ENCODE measurements around the gene MBD5.

MBD5 gene

DNA sequence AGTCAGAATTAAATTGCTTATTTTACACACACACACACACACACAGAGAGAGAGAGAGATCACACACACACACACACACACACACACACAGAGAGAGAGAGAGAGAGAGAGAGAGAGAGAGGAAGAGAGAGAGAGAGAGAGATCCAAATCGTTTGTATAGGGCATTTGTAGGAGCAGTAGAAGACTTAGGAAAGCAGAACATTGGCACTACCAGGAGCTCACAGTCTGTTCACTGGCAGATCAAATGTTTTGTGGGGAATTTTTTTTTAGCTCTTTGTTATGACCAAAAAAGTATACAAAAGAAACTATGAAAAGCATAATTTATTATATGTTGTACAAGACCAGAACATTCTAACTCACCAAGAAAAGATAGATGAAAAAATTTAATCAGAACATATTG, 81.8 kb downstream of the MBD5 start:
- no peak for DNase-seq (ENCODE audit: low read depth in 1 of 2, low spot score in 1 of 2)
- in situ Hi-C loops (cut with HindIII; ENCODE audit: low pct_unique_long_range_greater_than_20kb, low sequenced_read_pairs), result no loop called here
- no peak for TF ChIP-seq JUND (IDR thresholded peaks at IDR 0.05; ENCODE audit: low read depth)

DNA sequence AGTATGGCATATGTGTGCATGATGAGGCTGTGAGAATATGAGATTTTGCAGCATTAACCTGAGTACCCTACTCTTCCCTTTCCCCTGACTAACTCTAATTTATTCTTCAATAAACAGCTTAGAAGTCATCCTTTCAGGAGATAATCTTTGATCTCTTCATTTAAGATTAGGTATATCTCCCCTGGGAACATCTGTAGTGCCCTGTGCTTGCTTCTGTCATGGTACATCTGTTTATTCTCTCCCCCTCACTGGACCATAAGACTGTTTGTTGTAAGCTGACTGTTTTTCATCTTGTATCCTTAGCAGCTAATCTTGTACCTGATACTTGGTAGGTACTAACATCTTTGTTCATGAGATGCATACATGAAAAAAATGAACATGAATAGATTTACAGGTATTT, 83.1 kb downstream of the MBD5 start:
- DNase-seq (ENCODE audit: low read depth in 1 of 2, low spot score in 1 of 2), result no peak
- in situ Hi-C loops (cut with HindIII; ENCODE audit: low pct_unique_long_range_greater_than_20kb, low sequenced_read_pairs), result no loop called here
- no peak for TF ChIP-seq JUND (IDR thresholded peaks at IDR 0.05; ENCODE audit: low read depth)

DNA sequence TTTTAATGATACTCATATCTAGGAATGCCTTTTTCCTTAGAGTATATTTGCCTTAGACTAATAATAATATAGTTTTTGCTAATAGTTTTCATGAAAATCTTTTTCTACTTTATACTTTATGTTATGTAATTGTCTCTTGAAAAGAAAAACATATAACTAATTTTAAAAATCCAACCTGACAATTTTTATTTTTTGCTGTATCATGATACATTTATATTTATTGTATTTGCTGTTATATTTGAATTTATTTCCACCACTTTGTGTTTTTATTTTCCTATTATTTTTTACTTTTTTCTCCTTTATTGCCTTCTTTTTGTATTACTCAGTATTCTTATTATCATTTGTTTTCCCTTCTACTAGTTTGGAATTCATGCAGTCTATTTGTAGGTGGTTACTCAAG, 85.4 kb downstream of the MBD5 start:
- in situ Hi-C loops (cut with HindIII; ENCODE audit: low pct_unique_long_range_greater_than_20kb, low sequenced_read_pairs), result no loop called here
- no peak for DNase-seq (ENCODE audit: low read depth in 1 of 2, low spot score in 1 of 2)

DNA sequence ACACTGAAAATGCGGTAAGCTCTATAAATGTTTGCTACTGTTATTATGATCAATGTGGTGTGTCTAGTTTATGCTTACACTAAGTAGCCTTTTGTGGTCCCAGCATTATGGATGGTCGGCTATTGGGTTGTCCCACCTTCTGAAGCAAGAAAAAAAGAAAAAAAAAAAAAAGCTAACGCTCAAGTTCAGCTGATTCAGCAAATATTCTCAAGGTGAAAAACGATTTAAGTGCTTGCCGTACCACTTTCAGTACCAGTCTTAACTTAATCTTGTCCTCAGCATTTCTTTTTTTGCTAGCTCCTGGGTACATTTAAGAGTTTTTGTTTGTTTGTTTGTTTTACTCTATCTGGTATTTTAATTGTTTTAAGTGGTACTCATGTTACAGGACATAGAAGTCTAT, 87.5 kb downstream of the MBD5 start:
- in situ Hi-C loops (cut with HindIII; ENCODE audit: low pct_unique_long_range_greater_than_20kb, low sequenced_read_pairs), result no loop called here
- no peak for DNase-seq (ENCODE audit: low read depth in 1 of 2, low spot score in 1 of 2)
- no peak for TF ChIP-seq JUND (IDR thresholded peaks at IDR 0.05; ENCODE audit: low read depth)

More for the DNA sequence above, 85.4 kb downstream of the MBD5 start:
- TF ChIP-seq JUND (IDR thresholded peaks at IDR 0.05; ENCODE audit: low read depth), result no peak

DNA sequence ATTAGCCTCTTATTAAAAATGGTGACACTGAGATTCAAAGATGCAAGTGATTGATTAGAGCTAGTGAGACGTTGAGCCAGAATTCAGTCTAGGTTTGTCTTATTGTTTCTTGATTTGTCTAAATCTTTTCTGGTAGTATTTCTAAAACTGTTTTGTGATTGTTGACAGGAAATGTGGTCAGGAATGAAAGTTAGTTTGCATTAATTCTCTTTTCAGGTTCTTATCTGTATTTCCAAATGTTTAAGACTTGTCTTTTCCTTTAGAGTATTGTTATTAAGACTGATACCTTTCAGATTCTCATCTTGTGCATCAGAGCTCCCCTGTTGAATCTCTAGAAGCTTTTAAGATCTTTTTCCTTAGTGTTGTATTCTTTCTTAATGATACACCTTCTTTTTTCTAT, 89.3 kb downstream of the MBD5 start:
- in situ Hi-C loops (cut with HindIII; ENCODE audit: low pct_unique_long_range_greater_than_20kb, low sequenced_read_pairs), result no loop called here
- TF ChIP-seq JUND (IDR thresholded peaks at IDR 0.05; ENCODE audit: low read depth), result no peak
- no peak for DNase-seq (ENCODE audit: low read depth in 1 of 2, low spot score in 1 of 2)

DNA sequence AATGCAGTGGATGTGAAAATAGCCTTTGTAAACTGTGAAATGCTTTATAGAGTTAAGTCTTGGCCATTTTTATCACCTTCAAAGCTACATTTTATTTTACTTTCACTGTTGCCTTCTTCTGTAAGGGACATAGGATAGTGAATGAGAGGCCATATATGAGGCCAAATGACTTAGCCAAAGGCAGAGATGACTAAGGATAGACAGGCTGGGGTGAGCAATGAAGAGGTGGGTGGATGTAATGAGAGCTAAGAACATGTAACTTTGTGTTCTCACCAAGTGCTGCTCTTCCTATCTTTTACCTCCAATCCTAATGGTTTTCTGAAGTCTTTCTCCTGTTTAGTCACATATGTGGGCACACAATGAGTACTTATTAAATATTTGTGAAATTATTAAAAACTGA, 101.9 kb downstream of the MBD5 start:
- in situ Hi-C loops (cut with HindIII; ENCODE audit: low pct_unique_long_range_greater_than_20kb, low sequenced_read_pairs), result no loop called here
- no peak for DNase-seq (ENCODE audit: low read depth in 1 of 2, low spot score in 1 of 2)
- TF ChIP-seq JUND (IDR thresholded peaks at IDR 0.05; ENCODE audit: low read depth), result no peak

DNA sequence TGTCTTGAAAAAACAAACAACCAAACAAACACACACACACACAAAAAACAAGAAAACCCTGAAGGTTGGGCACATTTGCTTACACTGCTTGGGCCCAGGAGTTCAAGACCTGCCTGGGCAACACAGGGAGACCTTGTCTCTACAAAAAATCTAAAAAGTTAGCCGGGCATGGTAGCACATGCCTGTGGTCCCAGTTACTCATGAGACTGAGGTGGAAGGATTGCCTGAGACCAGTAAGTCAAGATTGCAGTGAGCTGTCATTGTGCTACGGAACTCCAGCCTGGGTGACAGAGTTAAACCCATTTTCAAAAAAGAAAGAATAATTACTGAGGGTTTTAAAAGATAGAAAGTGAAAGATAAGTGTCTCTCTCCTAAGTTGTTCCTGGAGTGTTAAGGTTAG, 103.4 kb downstream of the MBD5 start:
- peak in 1 of 2 experiments; percentile 20 for DNase-seq (ENCODE audit: low read depth in 1 of 2, low spot score in 1 of 2)
- TF ChIP-seq JUND (IDR thresholded peaks at IDR 0.05; ENCODE audit: low read depth), result no peak

DNA sequence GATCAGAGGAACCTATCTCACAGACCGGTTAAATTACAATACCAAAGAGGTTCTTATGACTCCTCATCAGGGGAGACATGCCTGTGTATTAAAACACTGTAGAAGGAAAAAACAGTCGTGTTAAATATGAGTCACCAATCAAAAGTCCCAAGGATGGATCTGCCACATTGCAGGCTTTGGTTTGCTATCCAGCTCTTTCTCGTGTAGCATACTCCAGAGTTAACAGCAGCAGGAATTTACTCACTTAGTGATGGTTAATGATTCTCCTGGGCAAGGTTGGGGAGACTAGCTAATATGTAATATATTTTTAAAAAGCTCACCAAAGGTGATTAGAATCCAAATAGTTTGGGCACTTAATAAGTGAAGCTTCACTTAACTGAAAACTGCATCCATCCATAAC, 109.7 kb downstream of the MBD5 start:
- DNase-seq (ENCODE audit: low read depth in 1 of 2, low spot score in 1 of 2), result no peak
- in situ Hi-C loops (cut with HindIII; ENCODE audit: low pct_unique_long_range_greater_than_20kb, low sequenced_read_pairs), result no loop called here
- no peak for TF ChIP-seq JUND (IDR thresholded peaks at IDR 0.05; ENCODE audit: low read depth)

More for the DNA sequence above, 103.4 kb downstream of the MBD5 start:
- in situ Hi-C loops (cut with HindIII; ENCODE audit: low pct_unique_long_range_greater_than_20kb, low sequenced_read_pairs), result no loop called here

DNA sequence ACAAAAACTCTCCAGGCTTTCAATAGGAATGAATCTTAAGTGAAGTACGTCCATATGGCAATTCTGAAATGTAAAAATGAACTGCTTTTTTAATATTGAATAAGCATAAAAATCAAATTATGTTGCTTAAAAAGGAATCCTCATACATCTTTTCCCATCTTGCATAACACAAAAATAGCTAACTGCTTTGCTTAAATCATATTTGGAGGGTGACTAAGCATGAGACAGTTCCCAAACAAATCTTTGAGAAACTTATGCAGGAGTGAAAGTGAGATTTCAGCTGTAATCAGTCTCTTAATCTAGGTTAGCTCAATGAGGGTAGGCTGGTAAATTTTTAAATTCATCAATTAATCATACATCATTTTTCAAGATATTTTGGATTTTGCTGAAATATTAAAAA, 111.5 kb downstream of the MBD5 start:
- in situ Hi-C loops (cut with HindIII; ENCODE audit: low pct_unique_long_range_greater_than_20kb, low sequenced_read_pairs), result no loop called here

DNA sequence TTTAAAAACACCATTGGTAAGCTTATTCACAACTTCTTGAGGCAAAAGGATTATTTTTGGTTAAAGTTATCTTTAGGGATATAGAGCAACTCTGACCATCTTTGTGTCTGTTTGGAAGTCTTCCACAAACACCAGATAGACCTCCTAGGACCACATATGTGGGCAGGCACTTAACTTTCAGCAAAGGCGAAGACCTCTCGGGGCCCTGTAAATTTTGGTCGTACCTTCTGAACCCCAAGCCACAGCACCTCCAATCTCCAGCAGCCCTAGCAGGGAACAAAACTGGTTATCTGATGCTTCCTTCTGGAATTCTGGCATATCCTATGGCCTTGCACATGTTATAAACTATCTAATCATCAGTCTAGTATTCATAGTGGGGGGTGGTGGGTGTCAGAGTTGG, 114.8 kb downstream of the MBD5 start:
- TF ChIP-seq JUND (IDR thresholded peaks at IDR 0.05; ENCODE audit: low read depth), result no peak
- in situ Hi-C loops (cut with HindIII; ENCODE audit: low pct_unique_long_range_greater_than_20kb, low sequenced_read_pairs), result no loop called here
- no peak for DNase-seq (ENCODE audit: low read depth in 1 of 2, low spot score in 1 of 2)

More for the DNA sequence above, 111.5 kb downstream of the MBD5 start:
- no peak for DNase-seq (ENCODE audit: low read depth in 1 of 2, low spot score in 1 of 2)
- no peak for TF ChIP-seq JUND (IDR thresholded peaks at IDR 0.05; ENCODE audit: low read depth)

DNA sequence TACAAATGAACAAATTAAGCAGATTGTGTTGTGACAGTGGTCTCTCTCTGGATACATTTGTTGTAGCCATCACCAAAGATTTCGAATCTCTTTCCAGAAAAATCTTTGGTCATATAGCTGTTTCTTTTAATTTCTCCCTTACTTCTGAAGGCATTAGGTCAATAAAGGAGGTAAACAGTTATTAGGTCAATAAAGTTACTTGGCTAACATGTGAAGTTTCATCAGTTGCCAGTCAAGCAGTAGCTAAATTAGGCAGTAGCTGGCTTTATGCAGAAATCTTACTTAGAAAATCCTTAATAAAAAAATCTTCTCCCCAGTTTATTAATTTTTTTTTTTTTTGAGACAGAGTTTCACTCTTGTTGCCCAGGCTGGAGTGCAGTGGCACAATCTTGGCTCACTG, 115.5 kb downstream of the MBD5 start:
- TF ChIP-seq JUND (IDR thresholded peaks at IDR 0.05; ENCODE audit: low read depth), result no peak
- no peak for DNase-seq (ENCODE audit: low read depth in 1 of 2, low spot score in 1 of 2)
- in situ Hi-C loops (cut with HindIII; ENCODE audit: low pct_unique_long_range_greater_than_20kb, low sequenced_read_pairs), result no loop called here

DNA sequence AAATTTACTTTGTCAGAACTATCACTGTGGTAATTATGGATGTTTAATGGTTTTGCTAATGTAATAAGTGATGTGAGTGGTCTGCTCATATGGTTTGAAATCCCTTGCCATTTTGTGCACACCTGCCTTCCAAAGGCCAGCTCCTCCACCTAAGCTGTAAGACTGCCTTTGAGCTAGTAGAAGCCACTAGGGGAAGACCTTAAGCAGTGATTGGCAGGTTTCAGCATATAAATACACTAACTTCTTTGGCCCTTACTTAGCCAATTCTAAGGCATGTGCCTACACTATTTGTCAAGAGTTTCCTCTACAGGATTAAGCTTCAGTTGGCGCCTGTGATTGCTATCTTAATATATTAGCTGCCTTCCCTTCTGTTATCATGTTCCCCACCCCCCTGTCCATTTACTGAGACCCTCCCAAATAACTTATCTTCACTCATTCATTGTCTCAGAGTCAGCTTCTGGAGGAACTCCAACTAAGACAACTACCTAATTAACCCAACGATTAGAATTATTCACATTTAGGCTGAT, 141.1 kb downstream of the MBD5 start:
- no peak for DNase-seq (ENCODE audit: low read depth in 1 of 2, low spot score in 1 of 2)
- TF ChIP-seq JUND (IDR thresholded peaks at IDR 0.05; ENCODE audit: low read depth), result no peak
- in situ Hi-C loops (cut with HindIII; ENCODE audit: low pct_unique_long_range_greater_than_20kb, low sequenced_read_pairs), result no loop called here

DNA sequence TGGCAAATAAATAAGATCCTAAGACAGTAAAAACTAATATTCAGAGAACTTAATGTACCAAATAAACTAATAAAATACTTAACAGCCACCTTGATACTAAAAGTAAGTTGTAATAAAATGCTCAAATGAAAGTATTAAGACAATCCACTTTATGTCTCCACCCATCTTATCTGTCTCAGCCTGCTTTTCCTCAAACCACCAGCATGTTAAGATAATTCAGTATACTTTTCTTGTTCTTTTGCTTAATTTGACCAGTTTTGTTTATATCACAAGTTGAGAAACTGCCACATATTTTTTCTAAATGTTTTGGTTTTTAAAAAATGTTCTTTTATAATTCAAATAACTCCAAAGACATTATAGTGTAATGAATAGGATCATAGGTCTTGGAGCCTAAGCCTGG, 142.0 kb downstream of the MBD5 start:
- no peak for DNase-seq (ENCODE audit: low read depth in 1 of 2, low spot score in 1 of 2)
- in situ Hi-C loops (cut with HindIII; ENCODE audit: low pct_unique_long_range_greater_than_20kb, low sequenced_read_pairs), result no loop called here
- no peak for TF ChIP-seq JUND (IDR thresholded peaks at IDR 0.05; ENCODE audit: low read depth)

DNA sequence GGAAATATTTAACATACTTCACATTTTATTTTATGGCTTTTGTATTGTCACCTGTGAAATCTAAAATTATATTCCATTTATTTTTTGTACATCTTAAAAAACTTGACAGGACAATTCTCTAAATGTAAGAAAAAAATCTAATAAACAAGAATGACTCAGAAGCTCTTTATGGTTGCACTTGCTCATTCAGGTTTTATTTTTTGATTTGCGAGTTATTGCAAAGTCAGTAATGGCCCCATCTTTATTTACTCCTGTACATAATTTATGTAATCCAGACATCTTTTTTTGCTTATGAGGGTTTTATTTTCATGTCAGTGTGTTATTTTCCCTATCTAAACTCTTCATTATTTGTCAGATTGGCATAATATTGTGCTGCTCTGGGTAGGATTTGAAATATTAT, 145.1 kb downstream of the MBD5 start:
- DNase-seq (ENCODE audit: low read depth in 1 of 2, low spot score in 1 of 2), result no peak
- TF ChIP-seq JUND (IDR thresholded peaks at IDR 0.05; ENCODE audit: low read depth), result no peak
- in situ Hi-C loops (cut with HindIII; ENCODE audit: low pct_unique_long_range_greater_than_20kb, low sequenced_read_pairs), result no loop called here

All from T47D (cell line).